Measurements from ENCODE around the gene PBX4. TPM values are rescaled to one million over a fixed set of nuclear protein-coding genes. Genes with fewer than 3 reads are reported as not detected.
A peak's percentile ranks its signal among the peaks of the same experiment; 100 is the strongest.

PBX4 gene
- total and polyA plus RNA-seq, 2 donors (not counting 1 experiment from before 2014, with no cell fraction given) = 11.7 TPM

- H3K4me1 Mint-ChIP-seq = peaks cover 24% of the 10 kb centered on the region
- ChIA-PET CTCF (no interaction called here), POLR2A (interaction anchor here (0.6 to 0.7 kb wide), 2 partner anchors 13 to 252 kb away, joined by 3 to 5 read pairs; no protein-coding TSS in a partner anchor)
- no peak overlapping the region for H3K27ac Mint-ChIP-seq
- H2AFZ ChIP-seq (ENCODE audit: insufficient read depth, low read depth, low read length, poor library complexity, severe bottlenecking) = no peak overlapping the region
- H3K4me1 ChIP-seq (ENCODE audit: control insufficient read depth in 2 of 2, insufficient read depth in 2 of 2, low read length in 2 of 2) = peaks cover 11 to 16% of the 10 kb centered on the region in 2 donors
- no peaks in the 10 kb centered on the region for H4K20me1 ChIP-seq (ENCODE audit: control insufficient read depth, insufficient read depth, low read length, poor library complexity, severe bottlenecking)
- peaks cover 6% of the 10 kb centered on the region for H3K79me2 ChIP-seq (ENCODE audit: control insufficient read depth, insufficient read depth, low read length)
- intact Hi-C loops (cut with micrococcal nuclease) = loop anchor here (5.0 kb wide), 1 partner anchor 207 kb away; the partner anchor contains the start of gene ZNF506
- H3K27me3 Mint-ChIP-seq = no peaks in the 10 kb centered on the region
- ATAC-seq (ENCODE audit: low read depth) = no peak
- H3K27ac ChIP-seq (ENCODE audit: low read length in 2 of 2) = no peak overlapping the region
- H3K27me3 ChIP-seq (replicated peaks in 1 of 4; ENCODE audit: control extremely low read depth in 1 of 4, control insufficient read depth in 3 of 4, insufficient read depth in 4 of 4, low read length in 3 of 4) = no peaks in the 10 kb centered on the region
- no peak overlapping the region for H3K4me2 ChIP-seq (replicated peaks; ENCODE audit: low read depth, low read length, poor library complexity, severe bottlenecking)
- H3K9ac ChIP-seq (ENCODE audit: low read length) = no peak overlapping the region
- no peaks in the 10 kb centered on the region for H3K9me3 Mint-ChIP-seq (ENCODE audit: insufficient read depth)
- no peaks in the 10 kb centered on the region for H3K9me3 ChIP-seq (ENCODE audit: control extremely low read depth in 1 of 3, control insufficient read depth in 2 of 3, insufficient read depth in 1 of 3, low read length in 2 of 3)
- H3K4me3 ChIP-seq (ENCODE audit: control extremely low read depth in 1 of 5, extremely low read depth in 1 of 5, insufficient read depth in 1 of 5, low read depth in 2 of 5, low read length in 4 of 5) = no peak overlapping the region
- TF ChIP-seq, protein P1, sequence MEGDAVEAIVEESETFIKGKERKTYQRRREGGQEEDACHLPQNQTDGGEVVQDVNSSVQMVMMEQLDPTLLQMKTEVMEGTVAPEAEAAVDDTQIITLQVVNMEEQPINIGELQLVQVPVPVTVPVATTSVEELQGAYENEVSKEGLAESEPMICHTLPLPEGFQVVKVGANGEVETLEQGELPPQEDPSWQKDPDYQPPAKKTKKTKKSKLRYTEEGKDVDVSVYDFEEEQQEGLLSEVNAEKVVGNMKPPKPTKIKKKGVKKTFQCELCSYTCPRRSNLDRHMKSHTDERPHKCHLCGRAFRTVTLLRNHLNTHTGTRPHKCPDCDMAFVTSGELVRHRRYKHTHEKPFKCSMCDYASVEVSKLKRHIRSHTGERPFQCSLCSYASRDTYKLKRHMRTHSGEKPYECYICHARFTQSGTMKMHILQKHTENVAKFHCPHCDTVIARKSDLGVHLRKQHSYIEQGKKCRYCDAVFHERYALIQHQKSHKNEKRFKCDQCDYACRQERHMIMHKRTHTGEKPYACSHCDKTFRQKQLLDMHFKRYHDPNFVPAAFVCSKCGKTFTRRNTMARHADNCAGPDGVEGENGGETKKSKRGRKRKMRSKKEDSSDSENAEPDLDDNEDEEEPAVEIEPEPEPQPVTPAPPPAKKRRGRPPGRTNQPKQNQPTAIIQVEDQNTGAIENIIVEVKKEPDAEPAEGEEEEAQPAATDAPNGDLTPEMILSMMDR (IDR thresholded peaks at IDR 0.05) = no peak
- no peak for TF ChIP-seq EZH2 (IDR thresholded peaks at IDR 0.05; ENCODE audit: borderline replicate concordance, insufficient read depth, low read depth, low read length, poor library complexity, severe bottlenecking)
- no CpG with 5 or more reads among the region's 3 CpGs for WGBS (ENCODE audit: insufficient coverage)
- no peaks in the 10 kb centered on the region for H3K36me3 ChIP-seq (replicated peaks in 1 of 2; ENCODE audit: control extremely low read depth in 1 of 2, control insufficient read depth in 1 of 2, extremely low read depth in 1 of 2, insufficient read depth in 2 of 2, low read length in 1 of 2)
- no peak for DNase-seq
- H3K4me3 Mint-ChIP-seq = peak overlapping the region; percentile 52
Observed at GRCh38 chr19:19615086-19615485, 3.4 kb downstream of the PBX4 start.

DNA sequence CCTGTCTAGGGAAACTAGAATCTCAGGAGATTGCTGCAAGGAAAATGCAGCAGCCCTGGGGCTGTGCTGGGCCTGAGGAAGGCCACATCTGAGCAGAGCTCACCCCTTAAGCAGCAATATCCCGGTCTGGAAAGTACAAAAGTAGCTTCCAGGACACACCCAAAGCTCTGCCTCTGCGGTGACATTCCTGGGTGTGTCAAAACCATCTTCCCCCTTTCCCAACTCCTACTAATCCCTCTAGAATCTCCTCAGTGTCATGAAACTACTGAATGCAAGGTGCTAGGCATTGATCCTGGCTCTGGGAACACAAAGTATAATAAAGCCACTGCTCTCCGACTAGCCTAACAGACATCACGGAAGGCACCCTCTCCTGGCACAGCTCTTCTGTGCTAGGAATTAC lies 5.0 kb downstream of the PBX4 start:
- H2AFZ ChIP-seq (ENCODE audit: insufficient read depth, low read depth, low read length, poor library complexity, severe bottlenecking) = no peak overlapping the region
- no peaks in the 10 kb centered on the region for H4K20me1 ChIP-seq (ENCODE audit: control insufficient read depth, insufficient read depth, low read length, poor library complexity, severe bottlenecking)
- H3K79me2 ChIP-seq (ENCODE audit: control insufficient read depth, insufficient read depth, low read length) = peaks cover 6% of the 10 kb centered on the region
- TF ChIP-seq EZH2 (IDR thresholded peaks at IDR 0.05; ENCODE audit: borderline replicate concordance, insufficient read depth, low read depth, low read length, poor library complexity, severe bottlenecking) = no peak
- TF ChIP-seq, protein P1 (IDR thresholded peaks at IDR 0.05) = no peak
- H3K27me3 Mint-ChIP-seq = no peaks in the 10 kb centered on the region
- no peaks in the 10 kb centered on the region for H3K27me3 ChIP-seq (replicated peaks in 1 of 4; ENCODE audit: control extremely low read depth in 1 of 4, control insufficient read depth in 3 of 4, insufficient read depth in 4 of 4, low read length in 3 of 4)
- no peaks in the 10 kb centered on the region for H3K36me3 ChIP-seq (replicated peaks in 1 of 2; ENCODE audit: control extremely low read depth in 1 of 2, control insufficient read depth in 1 of 2, extremely low read depth in 1 of 2, insufficient read depth in 2 of 2, low read length in 1 of 2)
- no peak overlapping the region for H3K27ac ChIP-seq (ENCODE audit: low read length in 2 of 2)
- intact Hi-C loops (cut with micrococcal nuclease) = no loop called here
- H3K4me3 Mint-ChIP-seq = no peak overlapping the region
- H3K4me1 ChIP-seq (ENCODE audit: control insufficient read depth in 2 of 2, insufficient read depth in 2 of 2, low read length in 2 of 2) = peaks cover 5 to 8% of the 10 kb centered on the region in 2 donors
- no peaks in the 10 kb centered on the region for H3K9me3 ChIP-seq (ENCODE audit: control extremely low read depth in 1 of 3, control insufficient read depth in 2 of 3, insufficient read depth in 1 of 3, low read length in 2 of 3)
- no peaks in the 10 kb centered on the region for H3K9me3 Mint-ChIP-seq (ENCODE audit: insufficient read depth)
- no peak overlapping the region for H3K4me3 ChIP-seq (ENCODE audit: control extremely low read depth in 1 of 5, extremely low read depth in 1 of 5, insufficient read depth in 1 of 5, low read depth in 2 of 5, low read length in 4 of 5)
- POLR2A ChIA-PET = interaction anchor here (0.7 kb wide), 1 partner anchor 9 kb away, joined by 5 read pairs; no protein-coding TSS in a partner anchor
- ATAC-seq (ENCODE audit: low read depth) (no peak), DNase-seq (no peak)
- H3K4me2 ChIP-seq (replicated peaks; ENCODE audit: low read depth, low read length, poor library complexity, severe bottlenecking) = no peak overlapping the region
- no peak overlapping the region for H3K27ac Mint-ChIP-seq
- WGBS (ENCODE audit: insufficient coverage) = 98% methylated on average over 4 of the region's 4 CpGs
- no peak overlapping the region for H3K9ac ChIP-seq (ENCODE audit: low read length)
- CTCF ChIA-PET = interaction anchor here (1.4 kb wide), 1 partner anchor 81 kb away, joined by 6 read pairs; no protein-coding TSS in a partner anchor
- H3K4me1 Mint-ChIP-seq = peaks cover 15% of the 10 kb centered on the region
